HEK293 (cell line): ENCODE results near the gene DUSP6.

Experiments
- CTCF ChIA-PET: fragments of 350-600 bp; formaldehyde crosslinking; extraction: SDS; loops from one replicate; lab custom pipeline; 2021; ENCODE audit warnings: antibody characterized with exemption; lab: Yijun Ruan, JAX
- POLR2A ChIA-PET: fragments of 300-600 bp; formaldehyde crosslinking; extraction: SDS; loops from one replicate; lab custom pipeline; 2020; ENCODE audit warnings: antibody characterized with exemption, inconsistent platforms; lab: Yijun Ruan, JAX
- H3K27ac ChIP-seq: fragments of 200-500 bp; sonication (Bioruptor generic); 2 replicates; pipeline ENCODE4 v1.5.1; 2014; ENCODE audit warnings: low read depth, low read length, control low read depth, inconsistent platforms; ENCODE audit errors: extremely low read depth
- H3K36me3 ChIP-seq, 2 experiments: fragments of 200-500 bp in 1 of 2; sonication (Bioruptor generic) in 1 of 2; 1 replicate in 1 of 2; 2 replicates in 1 of 2; pipeline ENCODE4 v1.5.1; 2014 to 2017; ENCODE audit warnings: inconsistent platforms in 2 of 2, low read length in 2 of 2; ENCODE audit not compliant: control insufficient read depth in 2 of 2, insufficient read depth in 1 of 2
- H3K4me1 ChIP-seq: fragments of 200-500 bp; sonication (Bioruptor generic); 2 replicates; pipeline ENCODE4 v1.5.1; 2014; ENCODE audit warnings: mild to moderate bottlenecking, low read length, inconsistent platforms; ENCODE audit not compliant: control insufficient read depth, insufficient read depth
- H3K4me3 ChIP-seq: 2 replicates; pipeline ENCODE4 v1.5.1; 2011; ENCODE audit warnings: low read depth, mild to moderate bottlenecking, control low read depth, low read length, moderate library complexity
- H3K9me3 ChIP-seq: fragments of 200-500 bp; sonication (Bioruptor generic); 2 replicates; pipeline ENCODE4 v1.5.1; 2014; ENCODE audit warnings: low read depth, low read length, inconsistent platforms; ENCODE audit not compliant: control insufficient read depth, insufficient read depth
- BCL11A ChIP-seq: fragments of 450-650 bp; formaldehyde crosslinking; IDR thresholded peaks from 2 replicates; pipeline ENCODE4 v1.5.1; 2016; ENCODE audit warnings: low read depth, missing biosample characterization, missing genetic modification characterization
- FEZF1 ChIP-seq: fragments of 450-650 bp; formaldehyde crosslinking; IDR thresholded peaks from 2 replicates; pipeline ENCODE4 v1.5.1; 2016; ENCODE audit warnings: missing biosample characterization, missing genetic modification characterization
- SCRT2 ChIP-seq: fragments of 450-650 bp; formaldehyde crosslinking; IDR thresholded peaks from 2 replicates; pipeline ENCODE4 v1.5.1; 2016; ENCODE audit warnings: missing biosample characterization, missing genetic modification characterization
- SP2 ChIP-seq: fragments of 450-650 bp; formaldehyde crosslinking; IDR thresholded peaks from 2 replicates; pipeline ENCODE4 v1.5.1; 2016; ENCODE audit warnings: missing biosample characterization, missing genetic modification characterization
- SP3 ChIP-seq: fragments of 450-650 bp; formaldehyde crosslinking; IDR thresholded peaks from 2 replicates; pipeline ENCODE4 v1.5.1; 2016; ENCODE audit warnings: missing biosample characterization, missing genetic modification characterization
- ZNF132 ChIP-seq: fragments of 450-650 bp; formaldehyde crosslinking; IDR thresholded peaks from 2 replicates; pipeline ENCODE4 v1.5.1; 2017; ENCODE audit warnings: missing biosample characterization, missing genetic modification characterization, borderline replicate concordance
- ZNF133 ChIP-seq: fragments of 450-650 bp; formaldehyde crosslinking; IDR thresholded peaks from 2 replicates; pipeline ENCODE4 v1.5.1; 2016; ENCODE audit warnings: missing biosample characterization, missing genetic modification characterization
- ZNF221 ChIP-seq: fragments of 450-650 bp; formaldehyde crosslinking; IDR thresholded peaks from 2 replicates; pipeline ENCODE4 v1.5.1; 2017; ENCODE audit warnings: missing biosample characterization, missing genetic modification characterization, borderline replicate concordance
- ZNF473 ChIP-seq: fragments of 450-650 bp; formaldehyde crosslinking; IDR thresholded peaks from 2 replicates; pipeline ENCODE4 v1.5.1; 2017; ENCODE audit warnings: missing biosample characterization, missing genetic modification characterization
- ZNF514 ChIP-seq: fragments of 450-650 bp; formaldehyde crosslinking; IDR thresholded peaks from 2 replicates; pipeline ENCODE4 v1.5.1; 2016; ENCODE audit warnings: missing biosample characterization, missing genetic modification characterization
- ZNF596 ChIP-seq: fragments of 450-650 bp; IDR thresholded peaks from 2 replicates; pipeline ENCODE4 v1.5.0; 2018; ENCODE audit warnings: missing biosample characterization, mild to moderate bottlenecking, missing genetic modification characterization, moderate library complexity
- ZNF639 ChIP-seq: fragments of 450-650 bp; formaldehyde crosslinking; IDR thresholded peaks from 2 replicates; pipeline ENCODE4 v1.5.1; 2016; ENCODE audit warnings: missing biosample characterization, missing genetic modification characterization
- ZNF658 ChIP-seq: fragments of 450-650 bp; formaldehyde crosslinking; IDR thresholded peaks from 2 replicates; pipeline ENCODE4; 2016; ENCODE audit warnings: missing biosample characterization, missing genetic modification characterization
- ZNF768 ChIP-seq: fragments of 450-650 bp; formaldehyde crosslinking; IDR thresholded peaks from 2 replicates; pipeline ENCODE4 v1.5.1; 2018; ENCODE audit warnings: missing biosample characterization, mild to moderate bottlenecking, missing genetic modification characterization
- ZNF777 ChIP-seq: fragments of 450-650 bp; formaldehyde crosslinking; IDR thresholded peaks from 2 replicates; pipeline ENCODE4 v1.5.1; 2017; ENCODE audit warnings: missing biosample characterization, missing genetic modification characterization, borderline replicate concordance
- ZNF785 ChIP-seq: fragments of 450-650 bp; formaldehyde crosslinking; IDR thresholded peaks from 2 replicates; pipeline ENCODE4 v1.5.1; 2016; ENCODE audit warnings: missing biosample characterization, missing genetic modification characterization
- TF ChIP-seq, protein P1 (sequence below): fragments of 450-650 bp; formaldehyde crosslinking; IDR thresholded peaks from 2 replicates; pipeline ENCODE4 v1.5.1; 2016; ENCODE audit warnings: missing biosample characterization, missing genetic modification characterization
- TF ChIP-seq, protein P2 (sequence below): fragments of 450-650 bp; formaldehyde crosslinking; IDR thresholded peaks from 2 replicates; pipeline ENCODE4 v1.5.1; 2017; ENCODE audit warnings: missing biosample characterization, missing genetic modification characterization
- TF ChIP-seq, protein P3 (sequence below): fragments of 450-650 bp; formaldehyde crosslinking; IDR thresholded peaks from 2 replicates; pipeline ENCODE4 v1.5.1; 2016; ENCODE audit warnings: missing biosample characterization, missing genetic modification characterization
- TF ChIP-seq, protein P4 (sequence below): fragments of 450-650 bp; formaldehyde crosslinking; conservative IDR thresholded peaks from 2 replicates; pipeline ENCODE4 v1.5.1; 2016; ENCODE audit warnings: low read depth, missing biosample characterization, missing genetic modification characterization
- TF ChIP-seq, protein P5 (sequence below): fragments of 450-650 bp; formaldehyde crosslinking; IDR thresholded peaks from 2 replicates; pipeline ENCODE4 v1.5.1; 2016; ENCODE audit warnings: missing biosample characterization, missing genetic modification characterization

DUSP6 gene

GRCh38 chr12:89326239-89327040 is 25.9 kb downstream of the DUSP6 start:
- Histone ChIP-seq H3K9me3 (no peaks in the 10 kb centered on the region), H3K4me3 (no peak overlapping the region), H3K4me1 (peaks cover 18% of the 10 kb centered on the region), H3K27ac (no peak overlapping the region; the same call in 1 of the 2 replicates), H3K36me3 (no peaks in the 10 kb centered on the region)
- POLR2A ChIA-PET = no interaction called here
- CTCF ChIA-PET = interaction anchor here (0.5 to 0.6 kb wide), 2 partner anchors 12 to 24 kb away, joined by 3 read pairs; no protein-coding TSS in a partner anchor
- TF ChIP-seq ZNF221 (tag by site-specific recombination) (no peak), ZNF768 (tag by site-specific recombination) (no peak), ZNF133 (tag by site-specific recombination) (no peak), ZNF596 (tag by site-specific recombination) (no peak), ZNF514 (tag by site-specific recombination) (no peak), SCRT2 (tag by site-specific recombination) (peak; percentile 61; the same call in 1 of the 2 replicates), ZNF658 (tag by site-specific recombination) (no peak), FEZF1 (peak; percentile 60), ZNF639 (tag by site-specific recombination) (no peak), SP2 (tag by site-specific recombination) (no peak), ZNF785 (no peak), ZNF473 (no peak), ZNF132 (tag by site-specific recombination) (no peak), ZNF777 (no peak), SP3 (tag by site-specific recombination) (no peak), BCL11A (no peak)
- TF ChIP-seq, protein P1, sequence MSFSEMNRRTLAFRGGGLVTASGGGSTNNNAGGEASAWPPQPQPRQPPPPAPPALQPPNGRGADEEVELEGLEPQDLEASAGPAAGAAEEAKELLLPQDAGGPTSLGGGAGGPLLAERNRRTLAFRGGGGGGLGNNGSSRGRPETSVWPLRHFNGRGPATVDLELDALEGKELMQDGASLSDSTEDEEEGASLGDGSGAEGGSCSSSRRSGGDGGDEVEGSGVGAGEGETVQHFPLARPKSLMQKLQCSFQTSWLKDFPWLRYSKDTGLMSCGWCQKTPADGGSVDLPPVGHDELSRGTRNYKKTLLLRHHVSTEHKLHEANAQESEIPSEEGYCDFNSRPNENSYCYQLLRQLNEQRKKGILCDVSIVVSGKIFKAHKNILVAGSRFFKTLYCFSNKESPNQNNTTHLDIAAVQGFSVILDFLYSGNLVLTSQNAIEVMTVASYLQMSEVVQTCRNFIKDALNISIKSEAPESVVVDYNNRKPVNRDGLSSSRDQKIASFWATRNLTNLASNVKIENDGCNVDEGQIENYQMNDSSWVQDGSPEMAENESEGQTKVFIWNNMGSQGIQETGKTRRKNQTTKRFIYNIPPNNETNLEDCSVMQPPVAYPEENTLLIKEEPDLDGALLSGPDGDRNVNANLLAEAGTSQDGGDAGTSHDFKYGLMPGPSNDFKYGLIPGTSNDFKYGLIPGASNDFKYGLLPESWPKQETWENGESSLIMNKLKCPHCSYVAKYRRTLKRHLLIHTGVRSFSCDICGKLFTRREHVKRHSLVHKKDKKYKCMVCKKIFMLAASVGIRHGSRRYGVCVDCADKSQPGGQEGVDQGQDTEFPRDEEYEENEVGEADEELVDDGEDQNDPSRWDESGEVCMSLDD = no peak
- TF ChIP-seq, protein P2, sequence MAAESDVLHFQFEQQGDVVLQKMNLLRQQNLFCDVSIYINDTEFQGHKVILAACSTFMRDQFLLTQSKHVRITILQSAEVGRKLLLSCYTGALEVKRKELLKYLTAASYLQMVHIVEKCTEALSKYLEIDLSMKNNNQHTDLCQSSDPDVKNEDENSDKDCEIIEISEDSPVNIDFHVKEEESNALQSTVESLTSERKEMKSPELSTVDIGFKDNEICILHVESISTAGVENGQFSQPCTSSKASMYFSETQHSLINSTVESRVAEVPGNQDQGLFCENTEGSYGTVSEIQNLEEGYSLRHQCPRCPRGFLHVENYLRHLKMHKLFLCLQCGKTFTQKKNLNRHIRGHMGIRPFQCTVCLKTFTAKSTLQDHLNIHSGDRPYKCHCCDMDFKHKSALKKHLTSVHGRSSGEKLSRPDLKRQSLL (tag by site-specific recombination) = no peak
- TF ChIP-seq, protein P3, sequence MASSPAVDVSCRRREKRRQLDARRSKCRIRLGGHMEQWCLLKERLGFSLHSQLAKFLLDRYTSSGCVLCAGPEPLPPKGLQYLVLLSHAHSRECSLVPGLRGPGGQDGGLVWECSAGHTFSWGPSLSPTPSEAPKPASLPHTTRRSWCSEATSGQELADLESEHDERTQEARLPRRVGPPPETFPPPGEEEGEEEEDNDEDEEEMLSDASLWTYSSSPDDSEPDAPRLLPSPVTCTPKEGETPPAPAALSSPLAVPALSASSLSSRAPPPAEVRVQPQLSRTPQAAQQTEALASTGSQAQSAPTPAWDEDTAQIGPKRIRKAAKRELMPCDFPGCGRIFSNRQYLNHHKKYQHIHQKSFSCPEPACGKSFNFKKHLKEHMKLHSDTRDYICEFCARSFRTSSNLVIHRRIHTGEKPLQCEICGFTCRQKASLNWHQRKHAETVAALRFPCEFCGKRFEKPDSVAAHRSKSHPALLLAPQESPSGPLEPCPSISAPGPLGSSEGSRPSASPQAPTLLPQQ (tag by site-specific recombination) = no peak
- TF ChIP-seq, protein P4, sequence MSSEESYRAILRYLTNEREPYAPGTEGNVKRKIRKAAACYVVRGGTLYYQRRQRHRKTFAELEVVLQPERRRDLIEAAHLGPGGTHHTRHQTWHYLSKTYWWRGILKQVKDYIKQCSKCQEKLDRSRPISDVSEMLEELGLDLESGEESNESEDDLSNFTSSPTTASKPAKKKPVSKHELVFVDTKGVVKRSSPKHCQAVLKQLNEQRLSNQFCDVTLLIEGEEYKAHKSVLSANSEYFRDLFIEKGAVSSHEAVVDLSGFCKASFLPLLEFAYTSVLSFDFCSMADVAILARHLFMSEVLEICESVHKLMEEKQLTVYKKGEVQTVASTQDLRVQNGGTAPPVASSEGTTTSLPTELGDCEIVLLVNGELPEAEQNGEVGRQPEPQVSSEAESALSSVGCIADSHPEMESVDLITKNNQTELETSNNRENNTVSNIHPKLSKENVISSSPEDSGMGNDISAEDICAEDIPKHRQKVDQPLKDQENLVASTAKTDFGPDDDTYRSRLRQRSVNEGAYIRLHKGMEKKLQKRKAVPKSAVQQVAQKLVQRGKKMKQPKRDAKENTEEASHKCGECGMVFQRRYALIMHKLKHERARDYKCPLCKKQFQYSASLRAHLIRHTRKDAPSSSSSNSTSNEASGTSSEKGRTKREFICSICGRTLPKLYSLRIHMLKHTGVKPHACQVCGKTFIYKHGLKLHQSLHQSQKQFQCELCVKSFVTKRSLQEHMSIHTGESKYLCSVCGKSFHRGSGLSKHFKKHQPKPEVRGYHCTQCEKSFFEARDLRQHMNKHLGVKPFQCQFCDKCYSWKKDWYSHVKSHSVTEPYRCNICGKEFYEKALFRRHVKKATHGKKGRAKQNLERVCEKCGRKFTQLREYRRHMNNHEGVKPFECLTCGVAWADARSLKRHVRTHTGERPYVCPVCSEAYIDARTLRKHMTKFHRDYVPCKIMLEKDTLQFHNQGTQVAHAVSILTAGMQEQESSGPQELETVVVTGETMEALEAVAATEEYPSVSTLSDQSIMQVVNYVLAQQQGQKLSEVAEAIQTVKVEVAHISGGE (tag by site-specific recombination) = no peak
- TF ChIP-seq, protein P5, sequence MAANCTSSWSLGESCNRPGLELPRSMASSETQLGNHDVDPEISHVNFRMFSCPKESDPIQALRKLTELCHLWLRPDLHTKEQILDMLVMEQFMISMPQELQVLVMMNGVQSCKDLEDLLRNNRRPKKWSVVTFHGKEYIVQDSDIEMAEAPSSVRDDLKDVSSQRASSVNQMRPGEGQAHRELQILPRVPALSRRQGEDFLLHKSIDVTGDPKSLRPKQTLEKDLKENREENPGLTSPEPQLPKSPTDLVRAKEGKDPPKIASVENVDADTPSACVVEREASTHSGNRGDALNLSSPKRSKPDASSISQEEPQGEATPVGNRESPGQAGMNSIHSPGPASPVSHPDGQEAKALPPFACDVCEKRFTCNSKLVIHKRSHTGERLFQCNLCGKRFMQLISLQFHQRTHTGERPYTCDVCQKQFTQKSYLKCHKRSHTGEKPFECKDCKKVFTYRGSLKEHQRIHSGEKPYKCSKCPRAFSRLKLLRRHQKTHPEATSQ (tag by site-specific recombination) = no peak
